Dermis blood vessel endothelial cell (primary cell): ENCODE results near the gene ARHGEF11. TPM values are rescaled to one million over a fixed set of nuclear protein-coding genes. Genes with fewer than 3 reads are reported as not detected.
"Not testable (repeated sequence)": the region's sequence is repeated elsewhere in the genome, so short reads cannot be mapped to it uniquely, and the experiment has no call there.

Experiments
- DNase-seq: peaks from one replicate; pipeline ENCODE4 v3.0.0; 2010
- total RNA-seq: library from RNA; depleted of rRNA; stranded (reverse); fragments of >200 nt; gene quantifications from 2 replicates; pipeline ENCODE4 v1.2.3, GENCODE V29; 2014

The ARHGEF11 gene, protein sequence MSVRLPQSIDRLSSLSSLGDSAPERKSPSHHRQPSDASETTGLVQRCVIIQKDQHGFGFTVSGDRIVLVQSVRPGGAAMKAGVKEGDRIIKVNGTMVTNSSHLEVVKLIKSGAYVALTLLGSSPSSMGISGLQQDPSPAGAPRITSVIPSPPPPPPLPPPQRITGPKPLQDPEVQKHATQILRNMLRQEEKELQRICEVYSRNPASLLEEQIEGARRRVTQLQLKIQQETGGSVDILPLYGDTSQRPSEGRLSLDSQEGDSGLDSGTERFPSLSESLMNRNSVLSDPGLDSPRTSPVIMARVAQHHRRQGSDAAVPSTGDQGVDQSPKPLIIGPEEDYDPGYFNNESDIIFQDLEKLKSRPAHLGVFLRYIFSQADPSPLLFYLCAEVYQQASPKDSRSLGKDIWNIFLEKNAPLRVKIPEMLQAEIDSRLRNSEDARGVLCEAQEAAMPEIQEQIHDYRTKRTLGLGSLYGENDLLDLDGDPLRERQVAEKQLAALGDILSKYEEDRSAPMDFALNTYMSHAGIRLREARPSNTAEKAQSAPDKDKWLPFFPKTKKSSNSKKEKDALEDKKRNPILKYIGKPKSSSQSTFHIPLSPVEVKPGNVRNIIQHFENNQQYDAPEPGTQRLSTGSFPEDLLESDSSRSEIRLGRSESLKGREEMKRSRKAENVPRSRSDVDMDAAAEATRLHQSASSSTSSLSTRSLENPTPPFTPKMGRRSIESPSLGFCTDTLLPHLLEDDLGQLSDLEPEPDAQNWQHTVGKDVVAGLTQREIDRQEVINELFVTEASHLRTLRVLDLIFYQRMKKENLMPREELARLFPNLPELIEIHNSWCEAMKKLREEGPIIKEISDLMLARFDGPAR (N-terminal part only)
- total RNA-seq: 22.0 and 23.3 TPM in 2 replicates

- peak; percentile 76 for DNase-seq
Observed at GRCh38 chr1:157045250-157046218, at the start of gene ARHGEF11. Gene ARHGEF11 (minus strand): TSS chr1:157045742. CDS start chr1:157044330, 1,412 bp downstream.

DNA sequence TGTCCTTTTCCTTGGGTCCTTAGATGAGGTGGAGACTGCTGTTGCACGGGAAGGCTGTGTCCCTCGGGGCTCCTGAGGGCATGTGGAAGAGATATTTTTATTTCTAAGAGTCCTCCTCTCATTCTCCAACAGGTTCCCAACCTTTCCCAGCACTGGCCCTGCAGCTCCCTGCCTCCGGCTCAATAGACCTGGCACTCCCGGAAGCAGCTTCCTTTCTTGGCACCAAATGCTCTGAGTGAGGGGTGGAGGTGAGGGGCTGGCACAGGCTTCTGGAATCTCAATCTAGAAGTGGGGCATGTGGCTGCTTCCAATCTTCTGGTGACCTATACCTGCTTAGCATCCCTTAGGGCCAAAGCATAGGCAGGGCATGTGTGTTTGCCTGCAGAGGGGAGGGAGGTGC is 49.5 kb upstream of the ARHGEF11 start:
- DNase-seq: no peak

DNA sequence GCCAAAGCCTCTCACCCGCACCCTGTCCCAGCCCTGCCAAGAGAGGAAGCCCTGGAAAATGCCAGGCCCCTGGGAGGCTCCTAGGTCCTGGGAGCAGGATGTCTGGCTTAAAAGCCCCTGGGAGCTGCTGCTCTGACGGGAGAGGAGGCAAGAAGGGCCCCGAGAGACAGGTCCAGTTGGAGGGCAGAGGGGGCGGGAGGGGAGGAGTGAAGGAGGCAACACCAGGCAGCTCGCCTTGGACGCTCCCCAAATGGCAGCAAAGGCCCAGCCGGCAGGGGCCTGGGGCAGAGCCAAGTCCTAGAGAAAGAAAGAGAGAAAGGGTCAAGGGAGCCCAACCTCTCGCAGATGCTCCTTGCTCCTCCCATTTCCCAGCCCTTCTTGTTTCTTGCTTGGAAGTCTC is 47.3 kb upstream of the ARHGEF11 start:
- no peak for DNase-seq

DNA sequence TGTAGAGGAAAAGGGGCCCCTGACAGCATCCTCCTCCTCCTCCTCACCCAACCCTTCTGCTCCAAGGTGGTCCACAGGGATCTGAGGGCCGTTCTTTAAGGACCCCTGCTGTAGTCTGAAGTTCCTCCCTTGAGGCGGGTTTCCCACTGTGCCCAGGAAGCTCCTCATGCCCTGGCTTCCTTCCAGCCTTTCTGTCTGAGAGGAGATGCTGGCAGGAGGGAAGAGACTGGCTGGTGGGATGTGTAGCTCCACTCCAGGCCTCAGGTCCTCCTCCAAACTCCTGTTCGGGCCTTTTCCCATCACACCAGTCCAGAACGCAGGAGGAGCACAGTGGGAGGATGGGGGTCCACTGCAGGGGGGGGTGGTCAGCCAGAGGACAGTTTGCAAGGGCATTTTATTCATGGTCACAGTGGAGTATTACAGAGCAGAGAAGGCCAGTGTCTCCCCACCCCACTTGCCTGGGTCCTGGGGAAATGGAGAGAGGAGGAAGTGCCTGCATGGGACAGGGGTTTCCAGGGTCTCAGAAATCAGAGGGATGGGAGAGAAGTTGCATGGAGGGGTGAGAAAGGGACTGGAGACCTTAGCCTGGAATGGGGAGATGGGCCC is 46.2 kb upstream of the ARHGEF11 start:
- DNase-seq: no peak

- DNase-seq: no peak
Observed at GRCh38 chr1:157091186-157091585, 45.6 kb upstream of the ARHGEF11 start.

DNA sequence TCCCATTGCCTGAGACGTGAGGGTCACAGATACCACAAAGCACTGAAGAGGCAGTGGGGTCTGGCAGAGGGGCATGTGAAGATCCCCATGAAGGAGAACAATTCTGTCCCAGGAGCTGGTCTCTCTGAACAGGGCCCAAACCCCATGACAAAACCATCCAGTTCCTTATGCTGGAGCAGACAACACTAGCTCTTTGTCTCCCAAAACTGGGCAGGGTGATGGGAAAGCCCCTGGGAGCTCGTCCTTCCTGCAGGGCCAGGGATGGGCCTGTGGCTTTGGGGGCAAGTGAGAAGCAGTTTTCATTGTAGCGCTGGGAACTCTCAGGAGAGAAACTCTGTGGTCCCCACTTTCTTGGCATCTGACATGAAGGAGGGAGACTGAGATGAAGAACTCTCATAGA is 45.2 kb upstream of the ARHGEF11 start:
- no peak for DNase-seq

- DNase-seq: peak; percentile 86
Observed at GRCh38 chr1:157090196-157090647, 44.7 kb upstream of the ARHGEF11 start.

GRCh38 chr1:157089789-157090188 is 44.2 kb upstream of the ARHGEF11 start:
- DNase-seq: no peak

GRCh38 chr1:157088607-157089006 is 43.1 kb upstream of the ARHGEF11 start:
- no peak for DNase-seq

DNA sequence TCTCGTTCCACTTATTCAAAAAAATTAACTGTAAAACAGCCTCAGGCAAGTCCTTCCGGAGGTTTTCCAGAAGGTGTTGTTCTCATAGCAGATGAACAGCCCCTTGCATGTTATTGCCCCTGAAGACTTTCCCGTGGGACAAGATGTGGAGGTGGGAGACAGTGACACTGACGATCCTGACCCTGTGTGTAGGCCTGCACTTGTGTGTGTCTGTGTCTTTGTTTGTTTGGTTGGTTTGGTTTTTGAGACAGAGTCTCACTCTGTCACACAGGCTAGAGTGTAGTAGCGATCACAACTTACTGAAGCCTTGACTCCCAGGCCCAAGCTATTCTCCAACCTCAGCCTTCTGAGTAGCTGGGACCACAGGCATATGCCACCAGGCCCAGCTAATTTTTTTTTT is 41.5 kb upstream of the ARHGEF11 start:
- DNase-seq: no peak

- no peak for DNase-seq
Observed at GRCh38 chr1:157086299-157086698, 40.8 kb upstream of the ARHGEF11 start.

- DNase-seq: no peak
Observed at GRCh38 chr1:157085421-157085820, 39.9 kb upstream of the ARHGEF11 start.

DNA sequence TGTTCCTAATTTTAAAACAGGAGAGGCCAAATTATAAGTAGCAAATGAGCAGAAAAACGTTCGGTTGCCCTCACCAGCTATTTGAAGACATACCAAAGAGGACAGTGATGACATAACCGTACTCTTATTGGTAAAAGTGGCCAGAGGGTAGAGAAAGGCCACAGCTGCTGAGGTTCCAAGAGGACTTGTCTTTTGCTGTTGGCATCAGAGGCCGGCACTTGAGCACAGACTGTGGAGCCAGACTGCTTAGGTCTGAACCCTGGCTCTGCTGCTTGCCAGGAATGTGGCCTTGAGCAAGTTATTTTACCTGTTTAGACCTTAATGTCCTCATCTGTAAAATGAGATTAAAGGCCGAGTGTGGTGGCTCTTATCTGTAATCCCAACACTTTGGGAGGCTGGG is 39.2 kb upstream of the ARHGEF11 start:
- DNase-seq: no peak

DNA sequence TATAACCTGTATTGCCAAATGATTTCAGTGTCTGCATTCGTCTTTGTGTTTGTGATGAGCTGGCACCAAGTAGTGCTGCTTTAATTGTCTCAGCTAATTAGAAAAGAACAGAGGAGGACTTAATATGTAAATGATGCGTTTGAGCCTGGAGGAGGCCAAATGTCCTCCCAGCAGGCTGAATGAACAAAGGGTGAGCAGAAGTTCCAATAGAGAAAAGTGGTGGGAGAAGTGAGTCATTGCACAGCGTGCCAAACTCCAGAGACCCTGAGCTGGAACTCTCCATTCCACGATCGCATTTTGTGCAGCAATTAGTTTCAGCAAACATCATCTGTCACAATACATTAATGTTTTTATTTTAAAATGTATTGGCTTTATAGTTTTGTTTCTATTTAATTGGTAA is 36.2 kb upstream of the ARHGEF11 start:
- DNase-seq: no peak

DNA sequence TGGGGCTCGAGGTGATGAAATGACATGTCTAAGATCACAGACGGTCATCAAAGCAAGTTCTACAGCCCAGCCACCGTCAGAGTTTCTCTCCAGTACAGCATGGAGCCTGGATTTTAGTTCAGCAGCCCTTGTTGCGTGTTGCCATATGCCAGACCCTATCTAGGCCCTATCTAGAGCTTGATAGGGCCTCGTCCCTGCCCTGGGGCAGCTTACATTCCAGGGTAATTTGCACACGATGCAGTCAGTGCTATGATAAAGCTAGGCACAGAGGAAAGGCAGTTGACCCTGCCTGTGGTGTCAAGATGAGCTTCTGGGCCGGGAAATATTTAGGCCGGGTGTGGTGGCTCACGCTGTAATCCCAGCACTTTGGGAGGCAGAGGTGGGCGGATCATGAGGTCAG is 35.2 kb upstream of the ARHGEF11 start:
- DNase-seq: no peak

GRCh38 chr1:157077394-157077793 is 31.9 kb upstream of the ARHGEF11 start:
- no peak for DNase-seq

DNA sequence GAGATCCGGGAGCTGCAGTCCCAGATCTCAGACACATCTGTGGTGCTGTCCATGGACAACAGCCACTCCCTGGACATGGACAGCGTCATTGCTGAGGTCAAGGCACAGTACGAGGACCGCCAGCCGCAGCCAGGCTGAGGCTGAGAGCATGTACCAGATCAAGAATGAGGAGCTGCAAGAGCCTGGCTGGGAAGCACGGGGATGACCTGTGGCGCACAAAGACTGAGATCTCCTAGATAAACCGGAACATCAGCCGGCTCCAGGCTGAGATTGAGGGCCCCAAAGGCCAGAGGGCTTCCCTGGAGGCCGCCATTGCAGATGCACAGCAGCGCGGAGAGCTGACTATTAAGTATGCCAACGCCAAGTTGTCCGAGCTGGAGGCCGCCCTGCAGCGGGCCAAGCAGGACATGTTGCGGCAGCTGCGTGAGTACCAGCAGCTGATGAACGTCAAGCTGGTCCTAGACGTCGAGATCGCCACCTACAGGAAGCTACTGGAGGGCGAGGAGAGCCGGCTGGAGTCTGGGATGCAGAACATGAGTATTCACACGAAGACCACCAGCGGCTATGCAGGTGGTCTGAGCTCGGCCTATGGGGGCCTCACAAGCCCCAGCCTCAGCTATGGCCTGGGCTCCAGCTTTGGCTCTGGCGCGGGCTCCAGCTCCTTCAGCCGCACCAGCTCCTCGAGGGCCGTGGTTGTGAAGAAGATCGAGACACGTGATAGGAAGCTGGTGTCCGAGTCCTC is 28.6 kb upstream of the ARHGEF11 start:
- DNase-seq: peak; percentile 82

GRCh38 chr1:157069601-157070000 is 24.1 kb upstream of the ARHGEF11 start:
- no peak for DNase-seq

- not testable (repeated sequence) for DNase-seq
Observed at GRCh38 chr1:157059241-157059640, 13.7 kb upstream of the ARHGEF11 start.

DNA sequence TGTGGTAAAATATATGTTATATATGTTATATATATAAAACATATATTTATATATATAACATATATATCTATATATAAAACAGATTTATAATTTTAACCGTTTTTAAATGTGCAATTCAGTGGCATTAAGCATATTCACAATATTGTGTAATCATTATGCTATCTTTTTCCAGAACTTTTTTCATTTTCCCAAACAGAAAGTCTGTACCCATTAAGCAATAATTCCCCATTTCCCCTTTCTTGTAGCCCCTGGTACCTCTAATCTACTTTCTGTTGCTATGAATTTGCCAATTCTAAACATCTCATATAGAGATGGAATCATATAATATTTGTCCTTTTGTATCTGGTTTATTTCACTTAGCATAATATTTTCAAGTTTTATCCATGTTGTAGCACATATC is 10.7 kb upstream of the ARHGEF11 start:
- no peak for DNase-seq

GRCh38 chr1:157055729-157056128 is 10.2 kb upstream of the ARHGEF11 start:
- DNase-seq: not testable (repeated sequence)
